Measurements from ENCODE around the gene ADAMTS1. TPM values are rescaled to one million over a fixed set of nuclear protein-coding genes. Genes with fewer than 3 reads are reported as not detected.

ADAMTS1 gene
- total RNA-seq, 2 donors from 2014 or later, result 310 to 357 TPM

- no peak for TF ChIP-seq CTCF (IDR thresholded peaks at IDR 0.05)
- peaks cover 0 to 7% of the 10 kb centered on the region in 2 donors for H3K4me1 ChIP-seq (ENCODE audit: control insufficient read depth in 1 of 2, low read depth in 2 of 2)
These were observed 31.7 kb downstream of the ADAMTS1 start for GRCh38 chr21:26813426-26813998.

GRCh38 chr21:26812173-26812572 lies 33.0 kb downstream of the ADAMTS1 start:
- DNase-seq (ENCODE audit: low spot score), result no peak
- Histone ChIP-seq H3K4me3 (no peak overlapping the region), H3K9me3 (no peaks in the 10 kb centered on the region), H3K36me3 (no peaks in the 10 kb centered on the region), H3K27me3 (replicated peaks; ENCODE audit: insufficient read depth) (no peaks in the 10 kb centered on the region), H3K27ac (no peak overlapping the region), H3K4me1 (ENCODE audit: control insufficient read depth in 1 of 2, low read depth in 2 of 2) (peaks cover 0 to 7% of the 10 kb centered on the region in 2 donors)
- no peak for TF ChIP-seq CTCF (IDR thresholded peaks at IDR 0.05)
- no peak for ATAC-seq (ENCODE audit: insufficient number of reproducible peaks, low FRiP score, low read depth)

More at GRCh38 chr21:26813426-26813998, 31.7 kb downstream of the ADAMTS1 start:
- no peaks in the 10 kb centered on the region for H3K9me3 ChIP-seq
- no peak overlapping the region for H3K27ac ChIP-seq
- no peak overlapping the region for H3K4me3 ChIP-seq
- ATAC-seq (ENCODE audit: insufficient number of reproducible peaks, low FRiP score, low read depth) (no peak), DNase-seq (ENCODE audit: low spot score) (no peak)
- H3K27me3 ChIP-seq (replicated peaks; ENCODE audit: insufficient read depth), result no peaks in the 10 kb centered on the region
- no peaks in the 10 kb centered on the region for H3K36me3 ChIP-seq

GRCh38 chr21:26811482-26811881 lies 33.7 kb downstream of the ADAMTS1 start:
- H3K4me1 ChIP-seq (ENCODE audit: control insufficient read depth in 1 of 2, low read depth in 2 of 2), result peaks cover 0 to 7% of the 10 kb centered on the region in 2 donors
- no peak overlapping the region for H3K4me3 ChIP-seq
- H3K27me3 ChIP-seq (replicated peaks; ENCODE audit: insufficient read depth), result no peaks in the 10 kb centered on the region
- no peaks in the 10 kb centered on the region for H3K9me3 ChIP-seq
- ATAC-seq (ENCODE audit: insufficient number of reproducible peaks, low FRiP score, low read depth), result no peak
- H3K27ac ChIP-seq, result no peak overlapping the region
- TF ChIP-seq CTCF (IDR thresholded peaks at IDR 0.05), result no peak
- no peak for DNase-seq (ENCODE audit: low spot score)
- H3K36me3 ChIP-seq, result no peaks in the 10 kb centered on the region

- DNase-seq (ENCODE audit: low spot score), result no peak
- Histone ChIP-seq H3K27ac (no peak overlapping the region), H3K4me1 (ENCODE audit: control insufficient read depth in 1 of 2, low read depth in 2 of 2) (peaks cover 0 to 7% of the 10 kb centered on the region in 2 donors), H3K27me3 (replicated peaks; ENCODE audit: insufficient read depth) (no peaks in the 10 kb centered on the region), H3K4me3 (no peak overlapping the region), H3K36me3 (no peaks in the 10 kb centered on the region), H3K9me3 (no peaks in the 10 kb centered on the region)
- TF ChIP-seq CTCF (IDR thresholded peaks at IDR 0.05), result no peak
- no peak for ATAC-seq (ENCODE audit: insufficient number of reproducible peaks, low FRiP score, low read depth)
These were observed 34.4 kb downstream of the ADAMTS1 start for GRCh38 chr21:26810676-26811415.

GRCh38 chr21:26810266-26810665 lies 34.9 kb downstream of the ADAMTS1 start:
- no peak for TF ChIP-seq CTCF (IDR thresholded peaks at IDR 0.05)
- no peak overlapping the region for H3K27ac ChIP-seq
- no peaks in the 10 kb centered on the region for H3K36me3 ChIP-seq
- H3K4me1 ChIP-seq (ENCODE audit: control insufficient read depth in 1 of 2, low read depth in 2 of 2), result peaks cover 0 to 3% of the 10 kb centered on the region in 2 donors
- H3K9me3 ChIP-seq, result no peaks in the 10 kb centered on the region
- ATAC-seq (ENCODE audit: insufficient number of reproducible peaks, low FRiP score, low read depth) (no peak), DNase-seq (ENCODE audit: low spot score) (no peak)
- no peak overlapping the region for H3K4me3 ChIP-seq
- H3K27me3 ChIP-seq (replicated peaks; ENCODE audit: insufficient read depth), result no peaks in the 10 kb centered on the region
